Left colon (tissue), 2 donors: ENCODE data around the gene CASQ1. TPM values are rescaled to one million over a fixed set of nuclear protein-coding genes. Genes with fewer than 3 reads are reported as not detected.

ENCODE experiments used
- ATAC-seq: fragments of 200-7000 bp; cut with Tn5 transposase; one replicate; pipeline ENCODE4 v1.9.1; 2020; ENCODE audit warnings: mild to moderate bottlenecking, moderate library complexity
- DNase-seq, 2 donors: peaks; one replicate each; pipeline ENCODE4 v3.0.0-alpha.2; 2020
- intact Hi-C, 2 donors: fragments of 100-400 bp; cut with DNase I in 1 of 2; cut with micrococcal nuclease in 1 of 2; formaldehyde crosslinking; loops; one replicate each; pipeline versions ENCODE4 v1.11.2 to v1.14.0; 2022; cut with DNase I, micrococcal nuclease
- total RNA-seq, 2 donors: library from RNA; stranded (reverse); fragmentation: NEBNext Ultra II Directional; extraction: Animal tissue kit (Norgen Biotek cat#: 25700); gene quantifications; one replicate each; pipeline ENCODE4 v1.2.1, GENCODE V29; 2021
- donor health status: DM: no; HTN: no; CAD: no.
- donor health status: DM: yes; HTN: yes; CAD: no.

The CASQ1 gene
- total RNA-seq, 2 donors from 2014 or later: 0.64 TPM; not detected in 1

GRCh38 chr1:160214481-160215140 is 24.2 kb downstream of the CASQ1 start:
- intact Hi-C loops: loop anchor here in 1 of 2 donors (10.0 kb wide), 1 partner anchor 110 kb away; no protein-coding TSS in a partner anchor
- ATAC-seq: peak; percentile 83
- DNase-seq: peak; percentile 54 to 55

GRCh38 chr1:160216301-160216700 is 25.9 kb downstream of the CASQ1 start:
- intact Hi-C loops: loop anchor here in 1 of 2 donors (10.0 kb wide), 1 partner anchor 112 kb away; no protein-coding TSS in a partner anchor
- ATAC-seq (no peak), DNase-seq (no peak)

- DNase-seq (peak in 1 of 2 donors; percentile 47), ATAC-seq (peak; percentile 76)
- intact Hi-C loops: loop anchor here in 1 of 2 donors (2.0 to 10.0 kb wide), 2 partner anchors 25 to 113 kb away; no protein-coding TSS in a partner anchor
Observed at GRCh38 chr1:160217481-160218051, 27.2 kb downstream of the CASQ1 start.

GRCh38 chr1:160219062-160219929 is 28.9 kb downstream of the CASQ1 start:
- ATAC-seq: peak; percentile 57
- intact Hi-C loops: loop anchor here in 1 of 2 donors (2.0 to 10.0 kb wide), 2 partner anchors 26 to 114 kb away; no protein-coding TSS in a partner anchor
- peak; percentile 28 to 49 for DNase-seq

GRCh38 chr1:160220301-160220700 is 29.9 kb downstream of the CASQ1 start:
- intact Hi-C loops: no loop called here
- DNase-seq (no peak), ATAC-seq (no peak)

GRCh38 chr1:160221089-160221488 is 30.7 kb downstream of the CASQ1 start:
- ATAC-seq: no peak
- no peak for DNase-seq
- intact Hi-C loops: no loop called here

GRCh38 chr1:160222546-160222945 is 32.2 kb downstream of the CASQ1 start:
- intact Hi-C loops: no loop called here
- DNase-seq (no peak), ATAC-seq (no peak)

GRCh38 chr1:160224606-160225005 is 34.2 kb downstream of the CASQ1 start:
- intact Hi-C loops: no loop called here
- no peak for ATAC-seq
- DNase-seq: no peak

GRCh38 chr1:160225345-160225744 is 35.0 kb downstream of the CASQ1 start:
- no peak for DNase-seq
- ATAC-seq: no peak
- intact Hi-C loops: no loop called here

GRCh38 chr1:160226623-160227022 is 36.2 kb downstream of the CASQ1 start:
- intact Hi-C loops: no loop called here
- DNase-seq (no peak), ATAC-seq (no peak)

GRCh38 chr1:160227034-160227433 is 36.7 kb downstream of the CASQ1 start:
- no peak for ATAC-seq
- intact Hi-C loops: no loop called here

GRCh38 chr1:160227561-160227960 is 37.2 kb downstream of the CASQ1 start:
- no peak for DNase-seq
- intact Hi-C loops: no loop called here
- no peak for ATAC-seq

More at GRCh38 chr1:160227034-160227433, 36.7 kb downstream of the CASQ1 start:
- DNase-seq: no peak

- intact Hi-C loops: no loop called here
- ATAC-seq: no peak
- DNase-seq: no peak
Observed at GRCh38 chr1:160228431-160228830, 38.1 kb downstream of the CASQ1 start.

- no peak for DNase-seq
- ATAC-seq: no peak
- intact Hi-C loops: no loop called here
Observed at GRCh38 chr1:160232911-160233310, 42.5 kb downstream of the CASQ1 start.

- intact Hi-C loops: no loop called here
- ATAC-seq: no peak
- no peak for DNase-seq
Observed at GRCh38 chr1:160236806-160237205, 46.4 kb downstream of the CASQ1 start.

- no peak for DNase-seq
- intact Hi-C loops: no loop called here
- ATAC-seq: no peak
Observed at GRCh38 chr1:160237558-160237957, 47.2 kb downstream of the CASQ1 start.

GRCh38 chr1:160238408-160238807 is 48.0 kb downstream of the CASQ1 start:
- DNase-seq: no peak
- intact Hi-C loops: no loop called here
- no peak for ATAC-seq

- intact Hi-C loops: loop anchor here in 1 of 2 donors (10.0 kb wide), 1 partner anchor 55 kb away; no protein-coding TSS in a partner anchor
- ATAC-seq (no peak), DNase-seq (no peak)
Observed at GRCh38 chr1:160239582-160240299, 49.4 kb downstream of the CASQ1 start.

GRCh38 chr1:160243767-160244166 is 53.4 kb downstream of the CASQ1 start:
- intact Hi-C loops: loop anchor here in 1 of 2 donors (10.0 kb wide), 1 partner anchor 51 kb away; no protein-coding TSS in a partner anchor
- ATAC-seq: no peak
- DNase-seq: no peak
